SK-N-SH (cell line): ENCODE measurements around the gene NRSN1.

ENCODE experiments used
- CHD2 ChIP-seq: fragments of 150-350 bp; IDR thresholded peaks from 2 replicates; pipeline ENCODE4 v1.6.1; 2018; ENCODE audit warnings: low read length; ENCODE audit not compliant: partially characterized antibody
- EP300 ChIP-seq, 2 experiments: IDR thresholded peaks; 2 replicates each; pipeline versions ENCODE4 v1.4.0 to v1.6.1; 2012; ENCODE audit warnings: borderline replicate concordance in 1 of 2, low read depth in 1 of 2, low read length in 1 of 2
- EZH2phosphoT487 ChIP-seq: fragments of 200-600 bp; sonication (generic); IDR thresholded peaks from 2 replicates; pipeline ENCODE4 v1.6.1; 2017; ENCODE audit warnings: low read depth, mixed run types, mild to moderate bottlenecking, antibody characterized with exemption, moderate library complexity, borderline replicate concordance
- GATA2 ChIP-seq: sonication (generic); formaldehyde crosslinking; IDR thresholded peaks from 2 replicates; pipeline ENCODE4 v1.5.0; 2020; ENCODE audit warnings: mild to moderate bottlenecking, missing genetic modification reagents
- RAD21 ChIP-seq: IDR thresholded peaks from 2 replicates; pipeline ENCODE4 v1.6.1; 2012; ENCODE audit warnings: mild to moderate bottlenecking, low read length
- RFX5 ChIP-seq: IDR thresholded peaks from 2 replicates; pipeline ENCODE4 v1.6.1; 2012; ENCODE audit warnings: mild to moderate bottlenecking, improper control_type of control experiment, low read length
- TAF1 ChIP-seq: IDR thresholded peaks from 2 replicates; pipeline ENCODE4 v1.6.1; 2012; ENCODE audit warnings: low read depth, mild to moderate bottlenecking, low read length, moderate library complexity, borderline replicate concordance
- YY1 ChIP-seq: IDR thresholded peaks from 2 replicates; pipeline ENCODE4 v1.4.0; 2012; ENCODE audit warnings: low read depth, mild to moderate bottlenecking
- TF ChIP-seq, protein P1 (sequence below): IDR thresholded peaks from 2 replicates; pipeline ENCODE4 v1.4.0; 2012; ENCODE audit warnings: low read depth, borderline replicate concordance
- TF ChIP-seq, protein P2 (sequence below): fragments of 200-600 bp; sonication (generic); IDR thresholded peaks from 2 replicates; pipeline ENCODE4 v1.6.1; 2017; ENCODE audit warnings: antibody characterized with exemption, mild to moderate bottlenecking, moderate library complexity
- TF ChIP-seq, protein P3 (sequence below): IDR thresholded peaks from 2 replicates; pipeline ENCODE4 v1.6.1; 2012; ENCODE audit warnings: mild to moderate bottlenecking, low read depth, low read length, moderate library complexity
- TF ChIP-seq, protein P4 (sequence below): fragments of 150-350 bp; IDR thresholded peaks from 2 replicates; pipeline ENCODE4 v1.6.1; 2016; ENCODE audit warnings: mild to moderate bottlenecking, low read depth, low read length

DNA sequence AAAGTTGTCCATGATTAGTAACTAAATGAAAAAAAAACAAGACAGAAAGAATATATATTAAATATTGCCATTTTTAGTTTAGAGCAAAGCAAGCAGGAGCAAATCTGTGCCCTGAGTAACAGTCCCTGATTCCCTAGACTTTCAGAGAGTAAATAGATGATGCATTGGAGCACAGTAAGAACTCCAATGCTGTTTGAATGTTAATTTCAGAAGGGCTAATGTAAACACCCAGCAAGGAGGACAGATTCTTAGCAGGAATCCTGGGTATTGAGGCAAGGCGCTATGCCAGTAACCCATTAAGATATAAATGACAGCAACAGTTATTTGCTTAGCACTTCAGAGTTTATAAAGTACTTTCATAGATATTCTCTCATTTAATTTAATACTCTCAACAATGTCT lies 15.6 kb upstream of the NRSN1 start:
- TF ChIP-seq, protein P1, sequence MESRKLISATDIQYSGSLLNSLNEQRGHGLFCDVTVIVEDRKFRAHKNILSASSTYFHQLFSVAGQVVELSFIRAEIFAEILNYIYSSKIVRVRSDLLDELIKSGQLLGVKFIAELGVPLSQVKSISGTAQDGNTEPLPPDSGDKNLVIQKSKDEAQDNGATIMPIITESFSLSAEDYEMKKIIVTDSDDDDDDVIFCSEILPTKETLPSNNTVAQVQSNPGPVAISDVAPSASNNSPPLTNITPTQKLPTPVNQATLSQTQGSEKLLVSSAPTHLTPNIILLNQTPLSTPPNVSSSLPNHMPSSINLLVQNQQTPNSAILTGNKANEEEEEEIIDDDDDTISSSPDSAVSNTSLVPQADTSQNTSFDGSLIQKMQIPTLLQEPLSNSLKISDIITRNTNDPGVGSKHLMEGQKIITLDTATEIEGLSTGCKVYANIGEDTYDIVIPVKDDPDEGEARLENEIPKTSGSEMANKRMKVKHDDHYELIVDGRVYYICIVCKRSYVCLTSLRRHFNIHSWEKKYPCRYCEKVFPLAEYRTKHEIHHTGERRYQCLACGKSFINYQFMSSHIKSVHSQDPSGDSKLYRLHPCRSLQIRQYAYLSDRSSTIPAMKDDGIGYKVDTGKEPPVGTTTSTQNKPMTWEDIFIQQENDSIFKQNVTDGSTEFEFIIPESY = no peak
- TF ChIP-seq EP300 (IDR thresholded peaks at IDR 0.05; ENCODE audit: borderline replicate concordance in 1 of 2, low read depth in 1 of 2, low read length in 1 of 2) (no peak), EZH2phosphoT487 (no peak), TAF1 (no peak), GATA2 (CRISPR knock-in tag) (no peak), YY1 (no peak), RFX5 (no peak), CHD2 (no peak), RAD21 (no peak)
- TF ChIP-seq, protein P2, sequence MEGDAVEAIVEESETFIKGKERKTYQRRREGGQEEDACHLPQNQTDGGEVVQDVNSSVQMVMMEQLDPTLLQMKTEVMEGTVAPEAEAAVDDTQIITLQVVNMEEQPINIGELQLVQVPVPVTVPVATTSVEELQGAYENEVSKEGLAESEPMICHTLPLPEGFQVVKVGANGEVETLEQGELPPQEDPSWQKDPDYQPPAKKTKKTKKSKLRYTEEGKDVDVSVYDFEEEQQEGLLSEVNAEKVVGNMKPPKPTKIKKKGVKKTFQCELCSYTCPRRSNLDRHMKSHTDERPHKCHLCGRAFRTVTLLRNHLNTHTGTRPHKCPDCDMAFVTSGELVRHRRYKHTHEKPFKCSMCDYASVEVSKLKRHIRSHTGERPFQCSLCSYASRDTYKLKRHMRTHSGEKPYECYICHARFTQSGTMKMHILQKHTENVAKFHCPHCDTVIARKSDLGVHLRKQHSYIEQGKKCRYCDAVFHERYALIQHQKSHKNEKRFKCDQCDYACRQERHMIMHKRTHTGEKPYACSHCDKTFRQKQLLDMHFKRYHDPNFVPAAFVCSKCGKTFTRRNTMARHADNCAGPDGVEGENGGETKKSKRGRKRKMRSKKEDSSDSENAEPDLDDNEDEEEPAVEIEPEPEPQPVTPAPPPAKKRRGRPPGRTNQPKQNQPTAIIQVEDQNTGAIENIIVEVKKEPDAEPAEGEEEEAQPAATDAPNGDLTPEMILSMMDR = no peak
- TF ChIP-seq, protein P3, sequence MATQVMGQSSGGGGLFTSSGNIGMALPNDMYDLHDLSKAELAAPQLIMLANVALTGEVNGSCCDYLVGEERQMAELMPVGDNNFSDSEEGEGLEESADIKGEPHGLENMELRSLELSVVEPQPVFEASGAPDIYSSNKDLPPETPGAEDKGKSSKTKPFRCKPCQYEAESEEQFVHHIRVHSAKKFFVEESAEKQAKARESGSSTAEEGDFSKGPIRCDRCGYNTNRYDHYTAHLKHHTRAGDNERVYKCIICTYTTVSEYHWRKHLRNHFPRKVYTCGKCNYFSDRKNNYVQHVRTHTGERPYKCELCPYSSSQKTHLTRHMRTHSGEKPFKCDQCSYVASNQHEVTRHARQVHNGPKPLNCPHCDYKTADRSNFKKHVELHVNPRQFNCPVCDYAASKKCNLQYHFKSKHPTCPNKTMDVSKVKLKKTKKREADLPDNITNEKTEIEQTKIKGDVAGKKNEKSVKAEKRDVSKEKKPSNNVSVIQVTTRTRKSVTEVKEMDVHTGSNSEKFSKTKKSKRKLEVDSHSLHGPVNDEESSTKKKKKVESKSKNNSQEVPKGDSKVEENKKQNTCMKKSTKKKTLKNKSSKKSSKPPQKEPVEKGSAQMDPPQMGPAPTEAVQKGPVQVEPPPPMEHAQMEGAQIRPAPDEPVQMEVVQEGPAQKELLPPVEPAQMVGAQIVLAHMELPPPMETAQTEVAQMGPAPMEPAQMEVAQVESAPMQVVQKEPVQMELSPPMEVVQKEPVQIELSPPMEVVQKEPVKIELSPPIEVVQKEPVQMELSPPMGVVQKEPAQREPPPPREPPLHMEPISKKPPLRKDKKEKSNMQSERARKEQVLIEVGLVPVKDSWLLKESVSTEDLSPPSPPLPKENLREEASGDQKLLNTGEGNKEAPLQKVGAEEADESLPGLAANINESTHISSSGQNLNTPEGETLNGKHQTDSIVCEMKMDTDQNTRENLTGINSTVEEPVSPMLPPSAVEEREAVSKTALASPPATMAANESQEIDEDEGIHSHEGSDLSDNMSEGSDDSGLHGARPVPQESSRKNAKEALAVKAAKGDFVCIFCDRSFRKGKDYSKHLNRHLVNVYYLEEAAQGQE = no peak
- TF ChIP-seq, protein P4, sequence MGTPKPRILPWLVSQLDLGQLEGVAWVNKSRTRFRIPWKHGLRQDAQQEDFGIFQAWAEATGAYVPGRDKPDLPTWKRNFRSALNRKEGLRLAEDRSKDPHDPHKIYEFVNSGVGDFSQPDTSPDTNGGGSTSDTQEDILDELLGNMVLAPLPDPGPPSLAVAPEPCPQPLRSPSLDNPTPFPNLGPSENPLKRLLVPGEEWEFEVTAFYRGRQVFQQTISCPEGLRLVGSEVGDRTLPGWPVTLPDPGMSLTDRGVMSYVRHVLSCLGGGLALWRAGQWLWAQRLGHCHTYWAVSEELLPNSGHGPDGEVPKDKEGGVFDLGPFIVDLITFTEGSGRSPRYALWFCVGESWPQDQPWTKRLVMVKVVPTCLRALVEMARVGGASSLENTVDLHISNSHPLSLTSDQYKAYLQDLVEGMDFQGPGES = no peak
